Small intestine (tissue), 7 donors: ENCODE results near the gene CADPS. TPM values are rescaled to one million over a fixed set of nuclear protein-coding genes. Genes with fewer than 3 reads are reported as not detected.

Experiments used
- DNase-seq, 2 donors: peaks; one replicate each; pipeline versions ENCODE4 v3.0.0 to v3.0.0-alpha.2; 2013
- FAIRE-seq: peaks from 2 replicates; lab custom pipeline; 2012; peaks lifted over from hg19 to GRCh38; lab: Jason Lieb, UNC
- H3K27ac ChIP-seq, 3 donors: one replicate each; pipeline ENCODE4 v1.5.1; 2013; ENCODE audit warnings: low read length in 2 of 3, mild to moderate bottlenecking in 2 of 3, control low read depth in 1 of 3, inconsistent platforms in 1 of 3, low read depth in 1 of 3, moderate library complexity in 1 of 3
- H3K27me3 ChIP-seq, 3 donors: one replicate each; pipeline ENCODE4 v1.6.1; 2013; ENCODE audit warnings: low read length in 3 of 3, inconsistent platforms in 1 of 3; ENCODE audit not compliant: control insufficient read depth in 3 of 3, insufficient read depth in 3 of 3
- H3K36me3 ChIP-seq, 3 donors: one replicate each; pipeline ENCODE4 v1.6.1; 2013; ENCODE audit warnings: low read length in 3 of 3, inconsistent platforms in 1 of 3, low read depth in 1 of 3, mild to moderate bottlenecking in 1 of 3, moderate library complexity in 1 of 3; ENCODE audit not compliant: control insufficient read depth in 3 of 3, insufficient read depth in 2 of 3
- H3K4me1 ChIP-seq, 3 donors: one replicate each; pipeline ENCODE4 v1.6.1; 2013; ENCODE audit warnings: low read length in 2 of 3, inconsistent platforms in 1 of 3, low read depth in 1 of 3, mild to moderate bottlenecking in 1 of 3, moderate library complexity in 1 of 3; ENCODE audit not compliant: control insufficient read depth in 3 of 3, insufficient read depth in 2 of 3
- H3K4me3 ChIP-seq, 3 donors: one replicate each; pipeline ENCODE4 v1.5.1; 2013; ENCODE audit warnings: low read length in 3 of 3, control low read depth in 1 of 3, inconsistent platforms in 1 of 3, low read depth in 1 of 3, mild to moderate bottlenecking in 1 of 3, moderate library complexity in 1 of 3
- H3K9me3 ChIP-seq, 2 donors: one replicate each; pipeline ENCODE4 v1.6.1; 2013; ENCODE audit warnings: low read depth in 1 of 2, low read length in 1 of 2; ENCODE audit not compliant: control insufficient read depth in 2 of 2, insufficient read depth in 1 of 2
- WGBS, 3 donors: extraction: QIAGEN DNeasy Blood & Tissue Kit; methylation state at CpG; one replicate each; pipeline ENCODE4 v1.1.7; 2013; 5-methylcytosine and 5-hydroxymethylcytosine counted together
- polyA plus RNA-seq, 4 donors: library from polyadenylated mRNA; stranded (reverse) in 3 of 4; unstranded in 1 of 4; fragments of 200-250 nt in 3 of 4; fragments of 120-200 nt in 1 of 4; gene quantifications; one replicate each; pipeline versions ENCODE4 v1.2.1 to v1.2.3, GENCODE V29; 2013
- donor health status: healthy with polysubstance abuse.
- donor health status: control.
- donor health status: control.
- donor health status: Bipolar disorder and iron deficiency.
- donor health status: healthy.

Gene CADPS
- polyA plus RNA-seq, 4 donors, result 1.9 to 9.3 (median 6.0) TPM

DNA sequence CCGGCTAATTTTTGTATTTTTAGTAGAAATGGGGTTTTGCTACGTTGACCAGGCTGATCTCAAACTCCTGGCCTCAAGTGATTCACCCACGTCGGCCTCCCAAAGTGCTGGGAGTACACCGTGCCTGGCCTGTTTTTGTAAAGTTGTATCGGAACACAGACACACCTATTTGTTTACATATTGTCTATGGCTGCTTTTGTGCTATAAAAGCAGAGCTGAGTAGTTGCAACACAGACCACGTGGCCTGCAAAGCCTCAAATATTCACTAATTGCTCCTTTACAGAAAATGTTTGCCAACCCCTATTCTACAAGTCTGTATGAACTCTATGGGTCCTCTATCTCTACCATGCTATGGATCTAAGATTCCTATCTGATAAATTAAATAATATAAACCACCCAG lies 175.5 kb downstream of the CADPS start:
- Histone ChIP-seq H3K4me1 (no peaks in the 10 kb centered on the region), H3K27ac (no peak overlapping the region), H3K27me3 (peaks cover 0 to 5% (median 2%) of the 10 kb centered on the region in 3 donors), H3K9me3 (no peaks in the 10 kb centered on the region), H3K36me3 (no peaks in the 10 kb centered on the region), H3K4me3 (no peak overlapping the region)
- FAIRE-seq, result no peak
- 72 to 76% (median 72%) methylated on average over 7 of the region's 7 CpGs for WGBS, 3 donors
- DNase-seq, result no peak

DNA sequence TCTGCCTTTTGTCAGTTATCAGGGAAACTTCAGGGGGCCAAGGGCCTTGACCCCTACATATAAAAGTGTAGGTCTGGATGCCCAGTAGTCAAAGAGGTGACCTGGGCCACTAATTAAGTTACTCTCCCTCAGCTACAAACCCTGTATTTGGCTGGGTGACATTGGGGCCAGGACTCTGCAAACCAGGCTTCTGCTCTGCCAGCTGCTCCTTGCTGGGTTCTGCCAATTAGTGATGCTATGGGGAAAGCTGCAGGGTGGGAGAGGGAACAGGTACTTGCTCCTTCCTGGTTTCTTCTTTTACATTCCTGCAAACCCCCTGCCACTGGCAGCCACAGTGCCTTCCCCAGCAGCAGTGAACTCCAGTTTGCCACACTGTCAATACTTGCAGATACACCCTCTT lies 179.2 kb downstream of the CADPS start:
- peaks cover 0 to 5% (median 2%) of the 10 kb centered on the region in 3 donors for H3K27me3 ChIP-seq
- no peak overlapping the region for H3K27ac ChIP-seq
- H3K9me3 ChIP-seq, result no peaks in the 10 kb centered on the region
- H3K36me3 ChIP-seq, result no peaks in the 10 kb centered on the region
- no peaks in the 10 kb centered on the region for H3K4me1 ChIP-seq
- FAIRE-seq, result no peak
- no peak overlapping the region for H3K4me3 ChIP-seq
- no peak for DNase-seq

DNA sequence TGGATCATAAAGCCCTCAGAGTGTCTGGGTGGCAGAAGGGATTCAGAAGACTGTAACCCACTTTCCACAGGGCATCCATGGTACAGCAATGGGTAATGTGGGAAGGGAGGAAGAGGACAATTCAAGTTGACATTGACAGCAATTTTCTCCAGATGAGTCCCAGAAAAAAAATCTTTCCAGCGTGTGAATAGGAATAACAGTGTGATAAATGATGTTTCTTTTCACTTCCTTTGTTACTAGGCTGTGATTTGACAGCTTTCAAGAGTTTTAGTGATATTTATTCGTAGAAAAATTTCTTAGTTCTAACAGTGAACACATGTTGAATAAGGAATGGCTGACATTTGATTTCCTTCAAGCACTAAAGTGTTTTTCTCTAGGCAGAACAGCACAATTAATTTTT lies 186.4 kb downstream of the CADPS start:
- 57 to 81% (median 74%) methylated on average over 2 of the region's 2 CpGs for WGBS, 3 donors
- Histone ChIP-seq H3K9me3 (no peaks in the 10 kb centered on the region), H3K4me3 (no peak overlapping the region), H3K4me1 (no peaks in the 10 kb centered on the region), H3K36me3 (no peaks in the 10 kb centered on the region), H3K27me3 (no peaks in the 10 kb centered on the region), H3K27ac (no peak overlapping the region)
- DNase-seq (no peak), FAIRE-seq (no peak)

DNA sequence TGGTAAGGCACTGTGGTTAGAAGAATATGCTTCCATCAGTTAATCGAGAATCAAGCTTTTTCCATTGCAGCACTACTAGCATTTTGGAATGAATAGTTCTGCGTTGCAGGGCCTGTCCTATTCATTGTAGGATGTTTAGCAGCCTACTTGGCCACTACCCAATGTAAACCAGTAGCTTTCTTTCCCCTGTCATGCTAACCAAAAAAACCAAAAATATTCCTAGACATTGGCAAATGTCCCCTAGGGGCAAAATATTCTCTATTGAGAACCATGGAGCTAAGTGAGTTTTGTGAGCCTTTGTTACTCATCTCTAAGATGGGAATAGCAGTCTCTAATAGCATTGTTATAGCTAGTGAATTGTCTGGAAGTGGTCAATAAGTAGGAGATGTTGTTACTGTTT lies 187.2 kb downstream of the CADPS start:
- no peak for FAIRE-seq
- H3K27me3 ChIP-seq, result no peaks in the 10 kb centered on the region
- H3K36me3 ChIP-seq, result no peaks in the 10 kb centered on the region
- no peaks in the 10 kb centered on the region for H3K9me3 ChIP-seq
- 78 to 88% (median 87%) methylated on average over 2 of the region's 2 CpGs for WGBS, 3 donors
- H3K4me1 ChIP-seq, result no peaks in the 10 kb centered on the region
- no peak overlapping the region for H3K4me3 ChIP-seq
- DNase-seq, result no peak
- H3K27ac ChIP-seq, result no peak overlapping the region

DNA sequence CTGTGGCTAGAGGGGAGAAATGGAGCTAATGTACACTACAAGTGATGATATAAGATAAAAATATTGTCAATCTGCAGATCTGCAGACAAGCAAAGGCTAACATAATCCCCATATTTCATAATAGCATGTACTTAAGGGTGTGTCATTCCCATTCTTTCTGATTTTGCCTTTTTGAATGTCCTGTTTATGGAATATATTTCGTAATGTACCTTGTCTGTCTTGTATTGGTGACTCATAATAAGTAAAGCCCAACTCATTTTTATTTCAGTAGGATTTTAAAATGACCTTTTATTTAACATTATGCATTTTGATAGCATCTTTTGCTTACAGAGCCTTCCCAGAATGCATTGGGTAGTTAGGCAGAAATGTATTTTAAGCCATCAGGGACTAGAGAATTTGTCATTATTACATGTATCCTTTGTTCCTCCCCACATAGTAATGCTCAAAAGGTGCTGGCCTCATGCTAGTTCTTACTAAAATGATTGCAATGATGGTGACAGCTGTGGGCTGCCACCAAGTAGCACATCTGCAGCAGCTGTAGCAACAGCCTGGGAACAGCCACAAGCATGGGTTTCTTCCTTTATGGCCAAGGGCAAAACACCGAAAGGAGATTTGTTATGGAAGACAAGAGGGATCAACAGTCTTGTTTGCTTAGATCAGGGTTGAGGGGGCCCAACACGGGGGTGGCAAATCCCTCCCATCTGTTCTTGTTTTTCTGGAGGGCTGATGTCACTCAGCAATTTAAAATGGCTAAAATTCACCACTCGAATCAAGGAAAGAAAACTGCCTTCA lies 188.5 kb downstream of the CADPS start:
- DNase-seq (no peak), FAIRE-seq (no peak)
- Histone ChIP-seq H3K27me3 (no peaks in the 10 kb centered on the region), H3K4me1 (no peaks in the 10 kb centered on the region), H3K4me3 (no peak overlapping the region), H3K27ac (no peak overlapping the region), H3K36me3 (no peaks in the 10 kb centered on the region), H3K9me3 (no peaks in the 10 kb centered on the region)
- 51 to 68% (median 56%) methylated on average over 4 of the region's 4 CpGs for WGBS, 3 donors

DNA sequence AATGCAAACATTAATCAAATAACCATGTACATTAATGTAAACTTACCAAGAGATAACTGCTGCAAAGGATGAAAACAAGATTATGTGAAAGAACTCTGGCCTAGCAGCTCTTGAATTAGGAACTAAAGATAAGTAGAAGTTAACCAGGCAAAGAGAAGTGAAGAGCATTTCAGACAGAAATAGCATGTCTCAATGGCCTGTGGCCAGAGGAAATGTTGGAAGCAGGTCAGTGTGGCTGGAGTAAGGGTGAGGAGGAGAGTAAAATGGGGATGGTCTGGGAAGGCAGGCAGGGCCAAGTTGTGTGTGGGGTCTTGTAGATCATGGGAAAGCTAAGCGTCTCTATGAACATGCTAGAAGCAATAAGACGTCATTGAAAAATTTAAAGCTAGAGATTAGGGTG lies 192.4 kb downstream of the CADPS start:
- DNase-seq (no peak), FAIRE-seq (no peak)
- no peak overlapping the region for H3K4me3 ChIP-seq
- H3K4me1 ChIP-seq, result no peaks in the 10 kb centered on the region
- H3K9me3 ChIP-seq, result no peaks in the 10 kb centered on the region
- 83 to 94% (median 86%) methylated on average over 2 of the region's 2 CpGs for WGBS, 3 donors
- H3K36me3 ChIP-seq, result no peaks in the 10 kb centered on the region
- H3K27me3 ChIP-seq, result no peaks in the 10 kb centered on the region
- no peak overlapping the region for H3K27ac ChIP-seq

DNA sequence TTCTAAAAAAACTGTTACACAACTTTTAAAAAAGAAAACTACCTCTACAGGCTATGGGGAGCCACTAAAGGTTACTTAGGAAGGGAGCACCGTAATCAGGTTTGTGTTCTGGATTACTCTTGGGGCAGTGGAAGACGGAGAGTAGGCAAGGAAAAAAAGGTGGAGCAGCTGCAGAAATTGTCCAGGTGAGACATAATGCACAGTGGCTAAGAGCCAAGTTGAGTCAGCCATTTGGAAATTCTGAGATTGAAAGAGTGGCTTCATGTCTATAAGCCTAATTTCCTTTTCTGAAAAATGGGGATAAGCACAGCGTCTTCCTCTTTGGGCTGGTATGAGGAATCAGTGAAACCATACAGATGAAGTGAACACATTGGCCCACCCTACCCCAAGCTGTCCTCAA lies 195.2 kb downstream of the CADPS start:
- no peaks in the 10 kb centered on the region for H3K36me3 ChIP-seq
- peaks cover 0 to 3% (median 0%) of the 10 kb centered on the region in 3 donors for H3K27me3 ChIP-seq
- 69 to 79% (median 77%) methylated on average over 3 of the region's 3 CpGs for WGBS, 3 donors
- FAIRE-seq (no peak), DNase-seq (no peak)
- no peak overlapping the region for H3K27ac ChIP-seq
- H3K9me3 ChIP-seq, result no peaks in the 10 kb centered on the region
- no peak overlapping the region for H3K4me3 ChIP-seq
- H3K4me1 ChIP-seq, result no peaks in the 10 kb centered on the region

- no peaks in the 10 kb centered on the region for H3K9me3 ChIP-seq
- H3K4me1 ChIP-seq, result no peaks in the 10 kb centered on the region
- no peak overlapping the region for H3K27ac ChIP-seq
- H3K36me3 ChIP-seq, result no peaks in the 10 kb centered on the region
- H3K27me3 ChIP-seq, result peaks cover 0 to 3% (median 0%) of the 10 kb centered on the region in 3 donors
- DNase-seq, result no peak
- FAIRE-seq, result no peak
- no peak overlapping the region for H3K4me3 ChIP-seq
- 77 to 97% (median 79%) methylated on average over 3 of the region's 3 CpGs for WGBS, 3 donors
Measured at GRCh38 chr3:62678841-62679240, 196.4 kb downstream of the CADPS start.

DNA sequence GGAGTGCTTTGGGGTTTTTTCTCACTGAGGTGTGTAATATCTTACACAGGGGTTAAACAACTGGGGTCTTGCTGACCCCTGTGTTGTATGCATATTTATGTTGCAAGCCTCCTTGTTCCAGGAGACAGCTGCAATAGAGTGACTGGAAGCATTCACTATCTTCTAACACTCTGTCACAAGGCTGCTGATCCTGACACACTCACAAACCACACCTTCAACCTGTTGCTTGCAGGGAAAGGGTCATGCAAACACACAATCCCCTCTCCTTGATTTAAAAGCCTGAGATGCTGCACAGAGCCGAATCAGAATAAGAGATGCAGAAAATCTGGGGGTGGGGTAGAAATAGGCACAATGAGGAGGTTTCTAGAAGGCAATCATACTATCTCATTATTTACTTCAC lies 197.3 kb downstream of the CADPS start:
- WGBS, 3 donors, result 64 to 97% (median 71%) methylated on average over 1 of the region's 1 CpG
- DNase-seq, result no peak
- H3K4me3 ChIP-seq, result no peak overlapping the region
- H3K36me3 ChIP-seq, result no peaks in the 10 kb centered on the region
- H3K4me1 ChIP-seq, result no peaks in the 10 kb centered on the region
- H3K27ac ChIP-seq, result no peak overlapping the region
- FAIRE-seq, result no peak
- peaks cover 0 to 3% (median 0%) of the 10 kb centered on the region in 3 donors for H3K27me3 ChIP-seq
- H3K9me3 ChIP-seq, result no peaks in the 10 kb centered on the region
